H1 (cell line): ENCODE measurements around the gene SLC16A9. TPM values are rescaled to one million over a fixed set of nuclear protein-coding genes. Genes with fewer than 3 reads are reported as not detected.

ENCODE experiments used
- CTCF ChIA-PET: fragments of 300-600 bp; sonication (Branson Sonifier 250); formaldehyde crosslinking; loops from one replicate; lab custom pipeline; 2021; ENCODE audit not compliant: partially characterized antibody; lab: Charles Lee
- POLR2A ChIA-PET: fragments of 300-600 bp; sonication (Branson Sonifier 250); formaldehyde crosslinking; loops from one replicate; lab custom pipeline; 2021; ENCODE audit warnings: inconsistent platforms; ENCODE audit not compliant: partially characterized antibody; lab: Charles Lee
- DNase-seq, 2 experiments: peaks; one replicate each; pipeline versions ENCODE4 v3.0.0 to v3.0.0-alpha.2; 2010 to 2022; ENCODE audit warnings: low spot score in 2 of 2, low read depth in 1 of 2, mixed read lengths in 1 of 2
- FAIRE-seq: peaks from 2 replicates; lab custom pipeline; 2011; peaks lifted over from hg19 to GRCh38; lab: Jason Lieb, UNC
- H2AFZ ChIP-seq: 2 replicates; pipeline ENCODE4 v1.8.1; 2012; ENCODE audit warnings: low read length, inconsistent platforms
- H2AK5ac ChIP-seq: 2 replicates; pipeline ENCODE4 v1.6.1; 2013; ENCODE audit warnings: low read depth, low read length
- H2BK120ac ChIP-seq: replicated peaks from 2 replicates; pipeline ENCODE3; 2013; ENCODE audit warnings: low read depth, low read length, inconsistent platforms
- H2BK12ac ChIP-seq: 2 replicates; pipeline ENCODE4 v1.6.1; 2013; ENCODE audit warnings: low read depth, low read length
- H2BK15ac ChIP-seq: 2 replicates; pipeline ENCODE4 v1.6.1; 2013; ENCODE audit warnings: low read length
- H2BK20ac ChIP-seq: 2 replicates; pipeline ENCODE4 v1.6.1; 2013; ENCODE audit warnings: low read length
- H2BK5ac ChIP-seq: 2 replicates; pipeline ENCODE4 v1.6.1; 2013; ENCODE audit warnings: low read depth, low read length
- H3K14ac ChIP-seq: 2 replicates; pipeline ENCODE4 v1.6.1; 2013; ENCODE audit warnings: inconsistent platforms; ENCODE audit not compliant: insufficient read length
- H3K18ac ChIP-seq: 2 replicates; pipeline ENCODE4 v1.6.1; 2013; ENCODE audit warnings: low read length; ENCODE audit errors: extremely low read depth
- H3K23ac ChIP-seq: 2 replicates; pipeline ENCODE4 v1.6.1; 2013; ENCODE audit warnings: inconsistent platforms; ENCODE audit not compliant: insufficient read length
- H3K23me2 ChIP-seq: 2 replicates; pipeline ENCODE4 v1.6.1; 2013; ENCODE audit warnings: low read depth, low read length
- H3K27ac ChIP-seq: 2 replicates; pipeline ENCODE4 v1.6.1; 2011; ENCODE audit warnings: low read depth, low read length, inconsistent platforms
- H3K27me3 ChIP-seq, 4 experiments: replicated peaks in 1 of 4; 1 replicate in 1 of 4; 2 replicates in 3 of 4; pipeline versions ENCODE4 v1.6.1 to v1.8.1; 2011 to 2013; ENCODE audit warnings: low read length in 3 of 4, mild to moderate bottlenecking in 3 of 4, inconsistent platforms in 2 of 4, mixed read lengths in 2 of 4, moderate library complexity in 1 of 4; ENCODE audit not compliant: control insufficient read depth in 3 of 4, insufficient read depth in 3 of 4; ENCODE audit errors: extremely low read depth in 1 of 4
- H3K36me3 ChIP-seq, 4 experiments: 2 replicates each; pipeline versions ENCODE4 v1.6.1 to v1.8.1; 2011 to 2013; ENCODE audit warnings: mild to moderate bottlenecking in 4 of 4, low read length in 3 of 4, moderate library complexity in 2 of 4, control low read depth in 1 of 4, inconsistent platforms in 1 of 4; ENCODE audit not compliant: insufficient read depth in 4 of 4, control insufficient read depth in 2 of 4
- H3K4ac ChIP-seq: replicated peaks from 2 replicates; pipeline ENCODE3; 2013; ENCODE audit warnings: low read length, low read depth, mixed read lengths, inconsistent platforms; ENCODE audit not compliant: insufficient read length
- H3K4me1 ChIP-seq, 4 experiments: replicated peaks in 1 of 4; 1 replicate in 1 of 4; 2 replicates in 3 of 4; pipeline versions ENCODE4 v1.6.1 to v1.8.1; 2011 to 2013; ENCODE audit warnings: low read length in 3 of 4, inconsistent platforms in 2 of 4, mixed read lengths in 1 of 4; ENCODE audit not compliant: insufficient read depth in 4 of 4, control insufficient read depth in 3 of 4
- H3K4me2 ChIP-seq, 2 experiments: 2 replicates each; pipeline versions ENCODE4 v1.6.1 to v1.8.1; 2011 to 2013; ENCODE audit warnings: low read depth in 2 of 2, low read length in 2 of 2, control low read depth in 1 of 2, inconsistent platforms in 1 of 2, mild to moderate bottlenecking in 1 of 2; ENCODE audit not compliant: insufficient read depth in 1 of 2
- H3K4me3 ChIP-seq, 4 experiments: fragments of 200-600, 300-600 bp in 1 of 4; sonication (generic), shearing (Covaris generic), sonication (Bioruptor Twin) in 1 of 4; 2 replicates each; pipeline versions ENCODE4 v1.5.1 to v1.8.1; 2011 to 2016; ENCODE audit warnings: low read length in 4 of 4, low read depth in 3 of 4, control low read depth in 2 of 4, inconsistent platforms in 2 of 4, mild to moderate bottlenecking in 2 of 4, mixed read lengths in 1 of 4, moderate library complexity in 1 of 4; ENCODE audit not compliant: insufficient read depth in 2 of 4; ENCODE audit errors: extremely low read depth in 1 of 4
- H3K56ac ChIP-seq: replicated peaks from 2 replicates; pipeline ENCODE3; 2013; ENCODE audit warnings: low read depth, mild to moderate bottlenecking, mixed read lengths, low read length, inconsistent platforms; ENCODE audit not compliant: insufficient read length
- H3K79me1 ChIP-seq: 2 replicates; pipeline ENCODE4 v1.6.1; 2013; ENCODE audit warnings: low read depth, low read length, control low read depth
- H3K79me2 ChIP-seq, 2 experiments: 2 replicates each; pipeline versions ENCODE4 v1.6.1 to v1.8.1; 2012 to 2013; ENCODE audit warnings: low read length in 2 of 2, mild to moderate bottlenecking in 2 of 2, inconsistent platforms in 1 of 2; ENCODE audit not compliant: insufficient read depth in 2 of 2, control insufficient read depth in 1 of 2
- H3K9ac ChIP-seq, 4 experiments: replicated peaks in 1 of 4; 1 replicate in 1 of 4; 2 replicates in 3 of 4; pipeline versions ENCODE4 v1.6.1 to v1.8.1; 2011 to 2013; ENCODE audit warnings: low read depth in 3 of 4, low read length in 3 of 4, control low read depth in 2 of 4, mild to moderate bottlenecking in 2 of 4, moderate library complexity in 2 of 4, inconsistent platforms in 1 of 4; ENCODE audit errors: extremely low read depth in 1 of 4
- H3K9me3 ChIP-seq, 2 experiments: 2 replicates each; pipeline versions ENCODE4 v1.6.1 to v1.8.1; 2012 to 2013; ENCODE audit warnings: mild to moderate bottlenecking in 2 of 2, moderate library complexity in 2 of 2, control low read depth in 1 of 2, inconsistent platforms in 1 of 2, low read depth in 1 of 2, low read length in 1 of 2, mixed read lengths in 1 of 2; ENCODE audit not compliant: insufficient read depth in 2 of 2
- H4K20me1 ChIP-seq, 2 experiments: replicated peaks in 1 of 2; 2 replicates each; pipeline versions ENCODE3 to v1.8.1; 2011 to 2013; ENCODE audit warnings: inconsistent platforms in 2 of 2, low read length in 2 of 2, mild to moderate bottlenecking in 1 of 2; ENCODE audit not compliant: insufficient read depth in 2 of 2, control insufficient read depth in 1 of 2
- H4K5ac ChIP-seq: 2 replicates; pipeline ENCODE4 v1.6.1; 2013; ENCODE audit warnings: low read length, low read depth, mixed read lengths, inconsistent platforms; ENCODE audit not compliant: insufficient read length
- H4K8ac ChIP-seq: 2 replicates; pipeline ENCODE4 v1.8.0; 2013; ENCODE audit warnings: mild to moderate bottlenecking, moderate library complexity, low read length, inconsistent platforms; ENCODE audit not compliant: insufficient read depth; ENCODE audit errors: extremely low read depth
- H4K91ac ChIP-seq: replicated peaks from 2 replicates; pipeline ENCODE3; 2013; ENCODE audit warnings: low read length, mixed read lengths, inconsistent platforms; ENCODE audit not compliant: insufficient read length
- WGBS, 2 experiments: shearing (Covaris generic) in 1 of 2; methylation state at CpG; one replicate each; pipeline versions ENCODE4 v1.1.6 to v1.1.7; 2013 to 2015; ENCODE audit warnings: low lambda C conversion rate in 2 of 2, mixed read lengths in 2 of 2, inconsistent platforms in 1 of 2, low coverage in 1 of 2, missing lambda C conversion rate in 1 of 2; ENCODE audit not compliant: insufficient replicate concordance in 2 of 2, insufficient coverage in 1 of 2, insufficient read length in 1 of 2; ENCODE audit errors: extremely low coverage in 1 of 2, missing lambda C conversion rate in 1 of 2; 5-methylcytosine and 5-hydroxymethylcytosine counted together
- polyA plus RNA-seq, 7 experiments: library from polyadenylated mRNA; depleted of rRNA in 3 of 7; stranded (reverse) in 5 of 7; unstranded in 2 of 7; fragments of >200 nt in 5 of 7; fragments of 200-250 nt in 2 of 7; gene quantifications; 1 replicate in 5 of 7; 2 replicates in 1 of 7; 4 replicates in 1 of 7; pipeline versions ENCODE4 v1.2.1 to v1.2.3, GENCODE V29; 2011 to 2013; ENCODE audit warnings: missing spikeins in 2 of 7, mixed read lengths in 2 of 7
- total RNA-seq: library from RNA; stranded (reverse); fragmentation: NEBNext Ultra II Directional; extraction: Animal tissue kit (Norgen Biotek cat#: 25700); gene quantifications from 2 replicates; pipeline ENCODE4 v1.2.1, GENCODE V29; 2021

Gene SLC16A9
- total and polyA plus RNA-seq, 2 of the 8 experiments (the other 6 are each of a cell fraction or from before 2014, with no cell fraction given), result 11.2 to 20.5 TPM

- Histone ChIP-seq H3K79me1 (no peaks in the 10 kb centered on the region), H3K4me3 (no peak overlapping the region), H2AFZ (no peak overlapping the region), H2BK15ac (no peak overlapping the region), H4K91ac (no peak overlapping the region), H2BK20ac (no peak overlapping the region), H2BK5ac (no peak overlapping the region), H3K36me3 (no peaks in the 10 kb centered on the region), H4K20me1 (no peaks in the 10 kb centered on the region), H2AK5ac (no peak overlapping the region), H4K8ac (no peak overlapping the region), H3K23me2 (no peaks in the 10 kb centered on the region), H3K4ac (no peak overlapping the region), H2BK120ac (no peak overlapping the region), H3K9me3 (peaks cover 0 to 5% of the 10 kb centered on the region in 2 experiments; a peak in 2 of 4 replicates), H3K4me2 (no peak overlapping the region), H3K18ac (no peak overlapping the region), H4K5ac (no peak overlapping the region), H3K56ac (no peak overlapping the region), H3K4me1 (no peaks in the 10 kb centered on the region), H2BK12ac (no peak overlapping the region), H3K27ac (no peak overlapping the region), H3K27me3 (no peaks in the 10 kb centered on the region), H3K23ac (no peak overlapping the region), H3K9ac (no peak overlapping the region), H3K79me2 (no peaks in the 10 kb centered on the region), H3K14ac (no peak overlapping the region)
- CTCF ChIA-PET, result no interaction called here
- POLR2A ChIA-PET, result no interaction called here
- no peak for FAIRE-seq
- no peak for DNase-seq
- 82% methylated on average over 1 of the region's 1 CpG; no CpG with 5 or more reads in 1 of the 2 experiments for WGBS, 2 experiments
Measured at GRCh38 chr10:59748834-59749233, 39.2 kb upstream of the SLC16A9 start.
